ENCODE measurements around the gene ADAMTS12. TPM values are rescaled to one million over a fixed set of nuclear protein-coding genes. Genes with fewer than 3 reads are reported as not detected.

ADAMTS12 gene
- total and polyA plus RNA-seq, 8 donors, result 0.31 to 4.2 (median 0.40) TPM

- 74 to 88% methylated on average over 3 of the region's 3 CpGs for WGBS, 2 donors
- Histone ChIP-seq H3K4me3 (no peak overlapping the region), H3K36me3 (no peaks in the 10 kb centered on the region), H3K4me1 (no peaks in the 10 kb centered on the region), H3K27ac (no peak overlapping the region), H3K9me3 (no peaks in the 10 kb centered on the region), H3K27me3 (no peaks in the 10 kb centered on the region)
- DNase-seq (no peak), FAIRE-seq (no peak), ATAC-seq (no peak)
- intact Hi-C loops (cut with DNase I), result no loop called here
- no peak for TF ChIP-seq CTCF (IDR thresholded peaks at IDR 0.05)
These were observed 48.2 kb downstream of the ADAMTS12 start for GRCh38 chr5:33843579-33843978.

- DNase-seq (no peak), FAIRE-seq (no peak), ATAC-seq (no peak)
- no peaks in the 10 kb centered on the region for H3K27me3 ChIP-seq
- H3K36me3 ChIP-seq, result no peaks in the 10 kb centered on the region
- H3K27ac ChIP-seq, result no peak overlapping the region
- H3K4me1 ChIP-seq, result no peaks in the 10 kb centered on the region
- 84 to 95% methylated on average over 2 of the region's 2 CpGs for WGBS, 2 donors
- TF ChIP-seq CTCF (IDR thresholded peaks at IDR 0.05), result no peak
- H3K4me3 ChIP-seq, result no peak overlapping the region
- intact Hi-C loops (cut with DNase I), result no loop called here
- no peaks in the 10 kb centered on the region for H3K9me3 ChIP-seq
These were observed 49.3 kb downstream of the ADAMTS12 start for GRCh38 chr5:33842456-33842855.

DNA sequence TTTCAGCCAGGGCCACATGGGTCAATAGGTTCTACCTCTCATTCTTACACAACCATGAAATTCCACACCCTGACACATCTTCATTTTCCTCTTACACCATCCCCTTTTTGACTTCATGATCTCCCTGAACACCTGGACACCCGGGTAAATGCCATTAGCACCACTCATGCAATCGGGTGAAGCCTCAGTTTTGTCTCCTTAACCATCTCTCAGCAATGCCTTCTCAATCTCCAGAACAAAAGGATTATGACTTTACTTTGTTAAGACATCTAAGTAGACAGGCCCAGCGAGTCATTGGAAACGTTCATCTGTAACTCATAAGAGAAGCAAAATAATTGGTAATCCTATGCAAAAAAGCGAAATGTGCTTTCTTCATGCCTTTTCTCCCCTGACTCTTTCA lies 49.9 kb downstream of the ADAMTS12 start:
- FAIRE-seq (no peak), DNase-seq (no peak), ATAC-seq (no peak)
- Histone ChIP-seq H3K4me3 (no peak overlapping the region), H3K27me3 (no peaks in the 10 kb centered on the region), H3K36me3 (no peaks in the 10 kb centered on the region), H3K4me1 (no peaks in the 10 kb centered on the region), H3K9me3 (no peaks in the 10 kb centered on the region), H3K27ac (no peak overlapping the region)
- WGBS, 2 donors, result 60 to 69% methylated on average over 5 of the region's 5 CpGs
- intact Hi-C loops (cut with DNase I), result no loop called here
- no peak for TF ChIP-seq CTCF (IDR thresholded peaks at IDR 0.05)

DNA sequence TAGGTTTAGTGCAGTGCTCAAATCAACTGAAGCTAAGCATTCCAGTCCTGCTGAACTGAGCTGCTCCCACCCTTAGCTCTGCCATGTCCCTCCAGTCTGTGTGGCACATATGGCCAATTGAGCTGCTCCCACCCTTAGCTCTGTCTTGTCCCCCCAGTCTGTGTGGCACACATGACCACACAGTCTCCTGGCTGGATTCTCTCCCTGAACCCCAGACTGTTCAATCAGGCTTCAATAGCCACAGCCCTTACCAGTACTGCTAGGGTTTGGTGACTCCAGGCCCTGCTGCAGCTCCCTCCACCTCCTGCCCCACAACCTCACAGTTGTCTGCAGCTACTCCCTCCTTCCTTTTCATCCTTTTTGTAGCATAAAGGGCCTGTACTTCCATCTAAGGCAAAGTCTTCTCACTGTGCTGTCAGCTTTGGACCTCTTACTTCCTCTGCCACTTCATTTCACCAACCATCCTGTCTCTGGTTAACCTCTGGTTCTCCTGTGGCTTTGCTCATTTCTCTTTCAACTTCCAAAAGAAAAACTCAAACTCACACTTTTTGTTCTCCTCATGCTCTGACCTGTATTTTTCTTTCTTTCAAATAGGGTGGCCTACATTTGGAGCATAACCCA lies 50.8 kb downstream of the ADAMTS12 start:
- Histone ChIP-seq H3K27me3 (no peaks in the 10 kb centered on the region), H3K4me3 (no peak overlapping the region), H3K27ac (no peak overlapping the region), H3K4me1 (no peaks in the 10 kb centered on the region), H3K9me3 (no peaks in the 10 kb centered on the region), H3K36me3 (no peaks in the 10 kb centered on the region)
- DNase-seq (no peak), ATAC-seq (no peak), FAIRE-seq (no peak)
- no peak for TF ChIP-seq CTCF (IDR thresholded peaks at IDR 0.05)
- intact Hi-C loops (cut with DNase I), result no loop called here

DNA sequence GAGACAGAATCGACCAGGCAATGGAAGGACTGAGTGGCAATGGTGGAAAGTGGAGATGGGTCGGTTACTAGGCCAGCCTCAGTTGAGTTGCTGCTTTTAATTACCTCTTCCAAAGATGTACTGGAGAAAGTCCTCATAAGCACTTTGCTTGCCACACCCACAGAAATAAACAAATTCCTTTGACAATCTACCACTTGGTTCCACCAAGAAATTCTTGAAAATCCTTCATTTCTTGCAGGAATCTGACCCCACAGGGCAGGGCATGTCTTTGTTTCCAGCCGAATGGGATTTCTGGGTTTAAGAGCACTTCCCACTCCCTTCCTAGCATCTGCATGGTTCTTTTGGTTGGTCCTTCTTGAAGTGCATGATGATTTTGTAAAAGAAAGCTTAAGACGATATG lies 54.5 kb downstream of the ADAMTS12 start:
- DNase-seq (no peak), FAIRE-seq (no peak), ATAC-seq (no peak)
- WGBS, 2 donors, result 77 to 85% methylated on average over 4 of the region's 4 CpGs
- intact Hi-C loops (cut with DNase I), result no loop called here
- Histone ChIP-seq H3K9me3 (no peaks in the 10 kb centered on the region), H3K27ac (no peak overlapping the region), H3K4me1 (no peaks in the 10 kb centered on the region), H3K4me3 (no peak overlapping the region), H3K36me3 (no peaks in the 10 kb centered on the region), H3K27me3 (no peaks in the 10 kb centered on the region)
- TF ChIP-seq CTCF (IDR thresholded peaks at IDR 0.05), result no peak
